Right lobe of liver (tissue), 6 donors: ENCODE measurements around the gene GDPGP1. TPM values are rescaled to one million over a fixed set of nuclear protein-coding genes. Genes with fewer than 3 reads are reported as not detected.

ENCODE experiments used
- ATAC-seq, 4 donors: fragments of 200-7000 bp; cut with Tn5 transposase; one replicate each; pipeline ENCODE4 v1.9.1; 2020; ENCODE audit warnings: mild to moderate bottlenecking in 4 of 4, moderate library complexity in 4 of 4
- DNase-seq, 3 donors: peaks; one replicate each; pipeline ENCODE4 v3.0.0-alpha.2; 2020
- H3K27ac ChIP-seq, 3 donors: fragments of 200-600 bp; one replicate each; pipeline ENCODE4 v1.8.0; 2022
- H3K27me3 ChIP-seq, 2 donors: fragments of 200-600 bp; one replicate each; pipeline ENCODE4 v1.8.0; 2022
- H3K36me3 ChIP-seq, 4 donors: fragments of 200-600 bp; sonication (generic) in 1 of 4; one replicate each; pipeline versions ENCODE4 v1.5.1 to v1.8.0; 2017 to 2022; ENCODE audit warnings: control low read depth in 1 of 4
- H3K4me1 ChIP-seq, 4 donors: fragments of 200-600 bp; sonication (generic) in 1 of 4; one replicate each; pipeline versions ENCODE4 v1.5.1 to v1.8.0; 2017 to 2022; ENCODE audit warnings: control low read depth in 1 of 4
- H3K4me3 ChIP-seq, 3 donors: fragments of 200-600 bp; one replicate each; pipeline ENCODE4 v1.8.0; 2022
- H3K9me3 ChIP-seq, 4 donors: fragments of 200-600 bp; sonication (generic) in 1 of 4; one replicate each; pipeline versions ENCODE4 v1.5.1 to v1.8.0; 2017 to 2022; ENCODE audit warnings: control low read depth in 1 of 4
- POLR2A ChIP-seq: fragments of 450-650 bp; IDR thresholded peaks from one replicate; pipeline ENCODE4 v1.6.1; 2017; ENCODE audit warnings: antibody characterized with exemption, mild to moderate bottlenecking
- WGBS: methylation state at CpG from one replicate; pipeline ENCODE4 v1.1.6; 2018; ENCODE audit warnings: low coverage, low lambda C conversion rate; ENCODE audit not compliant: insufficient coverage; ENCODE audit errors: missing lambda C conversion rate; 5-methylcytosine and 5-hydroxymethylcytosine counted together
- intact Hi-C, 2 donors: fragments of 100-400 bp; cut with DNase I; formaldehyde crosslinking; loops; one replicate each; pipeline versions ENCODE4 v1.11.2 to v1.14.1; 2022
- total RNA-seq, 6 experiments: library from RNA; depleted of rRNA in 2 of 6; stranded (reverse); fragments of >200 nt in 2 of 6; fragmentation: NEBNext Ultra II Directional in 3 of 6; extraction: Animal tissue kit (Norgen Biotek cat#: 25700) in 3 of 6; gene quantifications; one replicate each; pipeline versions ENCODE4 v1.1.0 to v1.2.4, GENCODE V29; 2016 to 2023
- TF ChIP-seq, protein P1 (sequence below), 4 donors: fragments of 200-600 bp in 3 of 4; fragments of 450-650 bp in 1 of 4; IDR thresholded peaks; one replicate each; pipeline versions ENCODE4 v1.5.1 to v1.8.0; 2016 to 2022; ENCODE audit warnings: antibody characterized with exemption in 4 of 4, mild to moderate bottlenecking in 2 of 4
- donor health status: DM: no; HTN: yes; CAD: no.
- donor health status: DM: no; HTN: no; CAD: no.
- donor health status: DM: no; HTN: no; CAD: no.
- donor health status: DM: no; HTN: yes; CAD: no.
- donor health status: DM: no; HTN: yes; CAD: no.

Gene GDPGP1
- total RNA-seq, 6 experiments from 2014 or later = 3.6 to 13.6 (median 7.3) TPM

DNA sequence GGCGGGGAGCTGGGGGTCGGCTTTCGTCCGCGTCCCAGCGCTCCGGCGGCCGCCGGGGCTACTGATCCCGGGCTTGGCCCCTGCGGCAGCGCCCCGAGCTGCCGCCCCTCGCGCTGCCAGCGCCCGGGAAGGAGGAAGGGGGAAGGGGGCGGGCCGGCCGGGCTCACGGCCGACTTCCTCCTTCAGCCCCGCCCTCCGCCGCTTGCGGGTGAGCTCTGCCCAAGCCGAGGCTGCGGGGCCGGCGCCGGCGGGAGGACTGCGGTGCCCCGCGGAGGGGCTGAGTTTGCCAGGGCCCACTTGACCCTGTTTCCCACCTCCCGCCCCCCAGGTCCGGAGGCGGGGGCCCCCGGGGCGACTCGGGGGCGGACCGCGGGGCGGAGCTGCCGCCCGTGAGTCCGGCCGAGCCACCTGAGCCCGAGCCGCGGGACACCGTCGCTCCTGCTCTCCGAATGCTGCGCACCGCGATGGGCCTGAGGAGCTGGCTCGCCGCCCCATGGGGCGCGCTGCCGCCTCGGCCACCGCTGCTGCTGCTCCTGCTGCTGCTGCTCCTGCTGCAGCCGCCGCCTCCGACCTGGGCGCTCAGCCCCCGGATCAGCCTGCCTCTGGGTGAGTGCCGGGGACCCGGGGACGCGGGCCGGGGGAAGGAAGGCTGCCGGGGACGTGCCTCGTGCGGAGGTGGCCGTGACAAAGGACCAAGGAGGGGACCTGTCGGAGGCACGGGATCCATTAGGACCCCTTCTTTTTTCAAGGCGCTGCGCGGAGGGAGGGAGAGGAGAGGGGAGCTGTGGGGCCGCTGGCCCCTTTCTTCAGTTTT is 32.7 kb upstream of the GDPGP1 start, which contains the start of gene SEMA4B:
TSS of gene SEMA4B (plus strand) at position 201 of the 814 bp plus-strand sequence. CDS start at position 450, 249 bp downstream.
- Histone ChIP-seq H3K4me1 (peaks cover 0 to 43% (median 9%) of the 10 kb centered on the region in 4 donors), H3K36me3 (no peaks in the 10 kb centered on the region), H3K9me3 (no peaks in the 10 kb centered on the region), H3K27me3 (no peaks in the 10 kb centered on the region), H3K27ac (peak within 1 kb of the TSS; percentile 44 to 80 (median 76)), H3K4me3 (peak within 1 kb of the TSS; percentile 85 to 95 (median 87))
- TF ChIP-seq POLR2A = peak; percentile 47
- TF ChIP-seq, protein P1, sequence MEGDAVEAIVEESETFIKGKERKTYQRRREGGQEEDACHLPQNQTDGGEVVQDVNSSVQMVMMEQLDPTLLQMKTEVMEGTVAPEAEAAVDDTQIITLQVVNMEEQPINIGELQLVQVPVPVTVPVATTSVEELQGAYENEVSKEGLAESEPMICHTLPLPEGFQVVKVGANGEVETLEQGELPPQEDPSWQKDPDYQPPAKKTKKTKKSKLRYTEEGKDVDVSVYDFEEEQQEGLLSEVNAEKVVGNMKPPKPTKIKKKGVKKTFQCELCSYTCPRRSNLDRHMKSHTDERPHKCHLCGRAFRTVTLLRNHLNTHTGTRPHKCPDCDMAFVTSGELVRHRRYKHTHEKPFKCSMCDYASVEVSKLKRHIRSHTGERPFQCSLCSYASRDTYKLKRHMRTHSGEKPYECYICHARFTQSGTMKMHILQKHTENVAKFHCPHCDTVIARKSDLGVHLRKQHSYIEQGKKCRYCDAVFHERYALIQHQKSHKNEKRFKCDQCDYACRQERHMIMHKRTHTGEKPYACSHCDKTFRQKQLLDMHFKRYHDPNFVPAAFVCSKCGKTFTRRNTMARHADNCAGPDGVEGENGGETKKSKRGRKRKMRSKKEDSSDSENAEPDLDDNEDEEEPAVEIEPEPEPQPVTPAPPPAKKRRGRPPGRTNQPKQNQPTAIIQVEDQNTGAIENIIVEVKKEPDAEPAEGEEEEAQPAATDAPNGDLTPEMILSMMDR (IDR thresholded peaks at IDR 0.05) = no peak
- intact Hi-C loops = no loop called here
- DNase-seq (peak; percentile 69 to 84 (median 83)), ATAC-seq (peak; percentile 79 to 88 (median 84))
- WGBS = under 1% methylated on average over 21 of the region's 88 CpGs

DNA sequence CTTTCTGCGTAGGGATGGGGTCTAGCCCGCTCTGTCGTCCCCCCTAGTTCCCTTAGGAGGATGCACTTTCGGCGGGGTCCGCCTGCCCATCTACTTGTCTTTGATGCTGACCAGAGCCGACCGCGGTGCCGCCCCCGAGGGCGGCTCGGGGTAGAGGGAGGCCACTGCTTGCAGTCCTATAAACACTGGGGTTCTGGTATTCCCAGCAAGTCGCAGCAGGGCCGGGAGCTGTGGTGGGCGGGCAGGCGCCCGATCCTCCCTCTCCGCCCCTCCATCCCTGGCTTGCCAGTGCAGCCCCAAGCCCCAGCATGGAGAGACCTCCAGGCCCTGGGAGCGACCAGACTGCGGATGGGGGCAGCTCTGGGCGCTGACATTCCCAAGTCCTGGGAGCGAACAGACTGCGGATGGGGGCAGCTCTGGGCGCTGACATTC is 32.0 kb upstream of the GDPGP1 start:
- WGBS = no CpG with 5 or more reads among the region's 25 CpGs
- intact Hi-C loops = no loop called here
- no peak for DNase-seq
- peaks cover 0 to 45% (median 9%) of the 10 kb centered on the region in 4 donors for H3K4me1 ChIP-seq
- H3K27me3 ChIP-seq = no peaks in the 10 kb centered on the region
- H3K9me3 ChIP-seq = no peaks in the 10 kb centered on the region
- no peak for ATAC-seq
- H3K36me3 ChIP-seq = no peaks in the 10 kb centered on the region
- peak overlapping the region; percentile 85 to 95 (median 87) for H3K4me3 ChIP-seq
- peak overlapping the region in 1 of 3 donors; percentile 44 for H3K27ac ChIP-seq
- TF ChIP-seq, protein P1 (IDR thresholded peaks at IDR 0.05) = no peak
- TF ChIP-seq POLR2A = no peak

DNA sequence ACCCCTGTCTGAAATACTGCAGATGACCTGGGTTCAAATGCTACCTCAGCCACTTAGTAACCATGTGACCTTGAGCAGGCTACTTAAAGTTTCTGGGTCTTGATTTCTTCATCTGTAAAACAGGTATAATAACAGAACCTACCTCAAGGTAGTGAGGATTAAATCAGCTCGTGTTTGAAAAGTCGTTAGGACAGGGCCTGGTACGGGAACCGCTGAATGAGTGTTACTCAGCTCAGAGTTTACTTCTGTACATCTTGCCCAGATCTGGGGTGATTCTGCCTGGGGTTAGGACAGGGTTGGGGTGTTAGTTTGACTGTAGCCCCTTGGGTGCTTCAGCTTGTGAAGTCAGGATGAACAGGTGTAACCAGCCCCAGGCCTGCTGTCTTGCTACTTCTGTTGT is 31.1 kb upstream of the GDPGP1 start:
- no peak for TF ChIP-seq POLR2A
- TF ChIP-seq, protein P1 (IDR thresholded peaks at IDR 0.05) = no peak
- ATAC-seq = no peak
- H3K9me3 ChIP-seq = no peaks in the 10 kb centered on the region
- no peaks in the 10 kb centered on the region for H3K36me3 ChIP-seq
- intact Hi-C loops = no loop called here
- peaks cover 0 to 54% (median 9%) of the 10 kb centered on the region in 4 donors for H3K4me1 ChIP-seq
- H3K4me3 ChIP-seq = no peak overlapping the region
- no peaks in the 10 kb centered on the region for H3K27me3 ChIP-seq
- 93% methylated on average over 4 of the region's 4 CpGs for WGBS
- no peak for DNase-seq
- H3K27ac ChIP-seq = no peak overlapping the region

DNA sequence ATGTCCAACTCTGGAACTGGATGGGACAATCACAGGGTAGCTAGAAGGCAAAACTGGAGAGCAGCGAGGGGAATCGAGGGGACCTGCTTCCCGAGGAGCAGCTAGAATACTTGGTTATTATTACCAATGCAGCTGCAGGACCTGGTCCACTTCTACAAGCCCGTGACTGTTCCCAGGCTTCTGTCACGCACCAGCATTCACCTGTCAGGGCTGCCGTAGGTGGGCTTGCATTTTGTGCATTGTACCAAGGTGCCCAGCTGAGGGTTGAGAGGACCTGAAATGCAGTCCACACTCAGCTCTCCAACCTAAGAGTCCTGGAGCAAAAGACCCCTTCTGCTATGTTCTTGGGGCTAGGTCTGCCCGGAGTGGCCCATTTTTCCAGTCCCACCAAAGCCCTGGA is 30.5 kb upstream of the GDPGP1 start:
- no peak for DNase-seq

More for the DNA sequence above, 30.5 kb upstream of the GDPGP1 start:
- Histone ChIP-seq H3K36me3 (no peaks in the 10 kb centered on the region), H3K4me3 (no peak overlapping the region), H3K27ac (no peak overlapping the region), H3K4me1 (peaks cover 0 to 60% (median 9%) of the 10 kb centered on the region in 4 donors), H3K27me3 (no peaks in the 10 kb centered on the region), H3K9me3 (no peaks in the 10 kb centered on the region)
- intact Hi-C loops = no loop called here
- no peak for ATAC-seq
- 100% methylated on average over 1 of the region's 7 CpGs for WGBS
- TF ChIP-seq, protein P1 (IDR thresholded peaks at IDR 0.05) = no peak
- TF ChIP-seq POLR2A = no peak
